Fibroblast of mammary gland (primary cell): Measurements from ENCODE around the gene ATG9A.

ENCODE experiments used
- DNase-seq: peaks from one replicate; pipeline ENCODE4 v3.0.0-alpha.2; 2010; ENCODE audit warnings: low read depth
- H3K4me3 ChIP-seq: 2 replicates; pipeline ENCODE4 v1.5.1; 2011; ENCODE audit warnings: low read depth, mild to moderate bottlenecking, low read length, moderate library complexity; ENCODE audit not compliant: control insufficient read depth
- TF ChIP-seq, protein P1 (sequence below): conservative IDR thresholded peaks from 2 replicates; pipeline ENCODE4 v1.5.1; 2011; ENCODE audit warnings: low read depth, low read length, inconsistent platforms; ENCODE audit not compliant: control insufficient read depth, insufficient read depth

Gene ATG9A

DNA sequence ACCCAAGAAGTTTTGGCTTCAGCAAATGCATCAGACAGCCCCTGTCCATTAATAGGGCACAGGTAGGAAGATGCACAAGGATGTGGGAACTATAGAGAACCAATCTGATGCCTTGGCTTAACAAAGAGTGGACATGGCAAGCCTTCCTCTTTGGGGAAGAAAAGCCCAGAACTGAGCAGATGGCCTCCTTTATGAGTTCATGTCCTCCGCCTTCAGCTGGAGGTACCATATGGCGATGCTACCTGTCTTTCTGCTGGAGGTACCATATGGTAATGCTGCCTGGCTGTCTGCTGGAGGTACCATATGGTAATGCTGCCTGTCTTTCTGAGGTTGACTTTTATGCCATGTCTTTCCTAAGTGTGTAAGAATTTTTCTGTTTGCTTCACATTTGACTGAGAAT, 45.3 kb downstream of the ATG9A start:
- DNase-seq, result no peak
- TF ChIP-seq, protein P1, sequence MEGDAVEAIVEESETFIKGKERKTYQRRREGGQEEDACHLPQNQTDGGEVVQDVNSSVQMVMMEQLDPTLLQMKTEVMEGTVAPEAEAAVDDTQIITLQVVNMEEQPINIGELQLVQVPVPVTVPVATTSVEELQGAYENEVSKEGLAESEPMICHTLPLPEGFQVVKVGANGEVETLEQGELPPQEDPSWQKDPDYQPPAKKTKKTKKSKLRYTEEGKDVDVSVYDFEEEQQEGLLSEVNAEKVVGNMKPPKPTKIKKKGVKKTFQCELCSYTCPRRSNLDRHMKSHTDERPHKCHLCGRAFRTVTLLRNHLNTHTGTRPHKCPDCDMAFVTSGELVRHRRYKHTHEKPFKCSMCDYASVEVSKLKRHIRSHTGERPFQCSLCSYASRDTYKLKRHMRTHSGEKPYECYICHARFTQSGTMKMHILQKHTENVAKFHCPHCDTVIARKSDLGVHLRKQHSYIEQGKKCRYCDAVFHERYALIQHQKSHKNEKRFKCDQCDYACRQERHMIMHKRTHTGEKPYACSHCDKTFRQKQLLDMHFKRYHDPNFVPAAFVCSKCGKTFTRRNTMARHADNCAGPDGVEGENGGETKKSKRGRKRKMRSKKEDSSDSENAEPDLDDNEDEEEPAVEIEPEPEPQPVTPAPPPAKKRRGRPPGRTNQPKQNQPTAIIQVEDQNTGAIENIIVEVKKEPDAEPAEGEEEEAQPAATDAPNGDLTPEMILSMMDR, result no peak
- no peak overlapping the region for H3K4me3 ChIP-seq

DNA sequence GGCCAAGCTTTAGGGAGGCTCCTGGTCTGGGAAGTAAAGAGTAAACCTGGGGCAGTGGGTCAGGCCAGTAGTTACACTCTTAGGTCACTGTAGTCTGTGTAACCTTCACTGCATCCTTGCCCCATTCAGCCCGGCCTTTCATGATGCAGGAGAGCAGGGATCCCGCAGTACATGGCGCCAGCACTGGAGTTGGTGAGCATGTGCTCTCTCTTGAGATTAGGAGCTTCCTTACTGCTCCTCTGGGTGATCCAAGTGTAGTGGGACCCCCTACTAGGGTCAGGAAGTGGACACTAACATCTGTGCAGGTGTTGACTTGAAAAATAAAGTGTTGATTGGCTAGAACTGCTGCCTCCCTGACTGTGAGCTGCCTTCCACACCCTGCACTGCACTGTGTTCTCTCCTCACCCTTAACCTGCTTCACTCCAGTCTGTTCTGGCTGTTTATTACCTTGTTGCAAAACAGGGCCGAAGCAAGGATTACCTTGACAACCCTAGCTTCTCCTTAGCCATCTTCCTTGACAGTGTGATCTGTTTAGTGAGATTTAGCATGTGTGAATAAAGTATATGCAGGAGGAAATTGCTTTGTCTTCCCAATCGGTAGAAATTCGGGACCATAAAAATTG, 46.2 kb downstream of the ATG9A start:
- TF ChIP-seq, protein P1, result no peak
- no peak overlapping the region for H3K4me3 ChIP-seq
- DNase-seq, result no peak

DNA sequence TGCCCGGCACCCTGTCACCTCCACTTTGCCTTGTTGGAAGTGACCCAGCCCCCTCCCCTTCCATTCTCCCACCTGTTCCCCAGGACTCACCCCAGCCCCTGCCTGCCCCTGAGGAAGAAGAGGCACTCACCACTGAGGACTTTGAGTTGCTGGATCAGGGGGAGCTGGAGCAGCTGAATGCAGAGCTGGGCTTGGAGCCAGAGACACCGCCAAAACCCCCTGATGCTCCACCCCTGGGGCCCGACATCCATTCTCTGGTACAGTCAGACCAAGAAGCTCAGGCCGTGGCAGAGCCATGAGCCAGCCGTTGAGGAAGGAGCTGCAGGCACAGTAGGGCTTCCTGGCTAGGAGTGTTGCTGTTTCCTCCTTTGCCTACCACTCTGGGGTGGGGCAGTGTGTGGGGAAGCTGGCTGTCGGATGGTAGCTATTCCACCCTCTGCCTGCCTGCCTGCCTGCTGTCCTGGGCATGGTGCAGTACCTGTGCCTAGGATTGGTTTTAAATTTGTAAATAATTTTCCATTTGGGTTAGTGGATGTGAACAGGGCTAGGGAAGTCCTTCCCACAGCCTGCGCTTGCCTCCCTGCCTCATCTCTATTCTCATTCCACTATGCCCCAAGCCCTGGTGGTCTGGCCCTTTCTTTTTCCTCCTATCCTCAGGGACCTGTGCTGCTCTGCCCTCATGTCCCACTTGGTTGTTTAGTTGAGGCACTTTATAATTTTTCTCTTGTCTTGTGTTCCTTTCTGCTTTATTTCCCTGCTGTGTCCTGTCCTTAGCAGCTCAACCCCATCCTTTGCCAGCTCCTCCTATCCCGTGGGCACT, 46.9 kb downstream of the ATG9A start:
- no peak overlapping the region for H3K4me3 ChIP-seq
- TF ChIP-seq, protein P1, result no peak
- no peak for DNase-seq

DNA sequence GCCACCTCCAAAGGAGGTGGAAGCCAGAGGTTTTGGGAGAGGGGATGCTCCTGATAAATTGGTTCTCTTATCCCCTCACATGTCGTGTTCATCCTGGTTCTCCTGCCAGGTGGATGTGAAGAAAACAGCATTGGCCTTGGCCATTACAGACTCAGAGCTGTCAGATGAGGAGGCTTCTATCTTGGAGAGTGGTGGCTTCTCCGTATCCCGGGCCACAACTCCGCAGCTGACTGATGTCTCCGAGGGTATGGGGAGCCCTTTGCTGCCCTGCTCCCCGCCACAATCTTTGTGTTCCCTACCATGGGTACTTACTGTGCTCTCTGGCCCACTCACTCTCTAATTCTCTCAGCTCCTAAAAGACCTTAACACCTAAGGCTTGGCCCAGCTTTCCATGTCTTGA, 47.9 kb downstream of the ATG9A start:
- TF ChIP-seq, protein P1, result no peak
- DNase-seq, result no peak
- no peak overlapping the region for H3K4me3 ChIP-seq

DNA sequence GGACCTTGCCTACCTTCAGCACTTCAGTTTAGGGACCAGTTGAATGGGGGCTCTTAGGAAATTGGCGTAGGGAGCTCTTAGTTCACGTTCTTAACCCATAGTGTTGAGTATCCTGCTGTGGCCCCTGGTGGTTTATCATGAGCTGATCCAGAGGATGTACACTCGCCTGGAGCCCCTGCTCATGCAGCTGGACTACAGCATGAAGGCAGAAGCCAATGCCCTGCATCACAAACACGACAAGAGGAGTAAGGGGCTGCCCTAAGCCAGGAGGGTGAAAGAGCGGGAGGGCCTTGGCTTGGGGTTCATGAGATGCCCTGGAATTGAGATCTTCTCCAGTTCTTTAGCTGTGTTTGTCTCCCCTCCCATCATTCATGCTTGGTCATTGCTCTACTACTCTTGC, 48.5 kb downstream of the ATG9A start:
- TF ChIP-seq, protein P1, result no peak
- H3K4me3 ChIP-seq, result no peak overlapping the region
- DNase-seq, result no peak

DNA sequence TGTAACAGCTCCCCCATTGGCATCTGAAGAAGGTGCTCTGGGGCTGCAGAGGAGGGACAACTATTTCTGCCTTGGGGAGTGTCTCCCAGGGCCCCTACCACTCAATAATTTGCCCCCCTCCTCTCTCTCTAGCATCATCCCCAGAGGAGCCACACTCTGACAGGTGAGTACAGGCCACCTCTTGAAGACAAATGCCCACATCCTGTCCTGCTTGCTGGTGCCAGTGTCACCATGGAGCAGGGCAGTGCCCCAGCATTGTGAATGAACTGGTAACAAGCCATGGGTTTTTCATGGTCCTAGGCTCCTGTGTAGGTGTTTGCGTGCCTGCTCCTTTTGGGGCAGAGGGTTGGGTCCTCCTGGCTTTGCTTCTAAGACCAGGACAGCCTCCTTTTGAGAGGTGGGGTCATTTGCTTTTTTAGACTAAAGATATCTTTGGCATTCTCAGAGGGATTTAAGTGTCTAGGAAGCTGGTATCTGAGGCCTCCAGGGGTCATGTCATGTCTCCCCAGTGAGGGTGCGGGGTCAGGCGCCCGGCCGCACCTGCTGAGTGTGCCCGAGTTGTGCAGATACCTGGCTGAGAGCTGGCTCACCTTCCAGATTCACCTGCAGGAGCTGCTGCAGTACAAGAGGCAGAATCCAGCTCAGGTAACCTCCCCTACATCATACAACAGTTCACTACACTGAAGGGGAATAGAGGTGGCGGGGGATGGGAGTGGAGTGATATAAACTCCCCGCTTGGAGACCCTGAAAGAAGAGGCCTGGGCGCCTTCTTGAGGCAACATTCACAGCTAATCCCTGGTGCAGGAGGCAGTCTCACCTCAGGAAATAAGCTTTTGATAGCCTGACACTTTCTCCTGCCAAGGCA, 49.6 kb downstream of the ATG9A start:
- DNase-seq, result no peak
- no peak overlapping the region for H3K4me3 ChIP-seq
- TF ChIP-seq, protein P1, result no peak
